ENCODE data around the gene SEMA4A. TPM values are rescaled to one million over a fixed set of nuclear protein-coding genes. Genes with fewer than 3 reads are reported as not detected.

Gene SEMA4A
- total and polyA plus RNA-seq, 8 donors = 2.6 to 7.0 (median 4.7) TPM

- FAIRE-seq = no peak
- Histone ChIP-seq H3K4me3 (no peak overlapping the region), H3K4me1 (peaks cover 64 to 91% (median 67%) of the 10 kb centered on the region in 3 donors), H3K9me3 (no peaks in the 10 kb centered on the region), H3K36me3 (peaks cover 0 to 8% (median under 1%) of the 10 kb centered on the region in 3 donors), H3K27ac (peak overlapping the region; percentile 65 to 97 (median 88)), H3K27me3 (no peaks in the 10 kb centered on the region)
- DNase-seq = peak; percentile 68 to 89 (median 80)
- ATAC-seq = peak in 3 of 4 donors; percentile 3 to 37 (median 22)
- TF ChIP-seq, protein P1, sequence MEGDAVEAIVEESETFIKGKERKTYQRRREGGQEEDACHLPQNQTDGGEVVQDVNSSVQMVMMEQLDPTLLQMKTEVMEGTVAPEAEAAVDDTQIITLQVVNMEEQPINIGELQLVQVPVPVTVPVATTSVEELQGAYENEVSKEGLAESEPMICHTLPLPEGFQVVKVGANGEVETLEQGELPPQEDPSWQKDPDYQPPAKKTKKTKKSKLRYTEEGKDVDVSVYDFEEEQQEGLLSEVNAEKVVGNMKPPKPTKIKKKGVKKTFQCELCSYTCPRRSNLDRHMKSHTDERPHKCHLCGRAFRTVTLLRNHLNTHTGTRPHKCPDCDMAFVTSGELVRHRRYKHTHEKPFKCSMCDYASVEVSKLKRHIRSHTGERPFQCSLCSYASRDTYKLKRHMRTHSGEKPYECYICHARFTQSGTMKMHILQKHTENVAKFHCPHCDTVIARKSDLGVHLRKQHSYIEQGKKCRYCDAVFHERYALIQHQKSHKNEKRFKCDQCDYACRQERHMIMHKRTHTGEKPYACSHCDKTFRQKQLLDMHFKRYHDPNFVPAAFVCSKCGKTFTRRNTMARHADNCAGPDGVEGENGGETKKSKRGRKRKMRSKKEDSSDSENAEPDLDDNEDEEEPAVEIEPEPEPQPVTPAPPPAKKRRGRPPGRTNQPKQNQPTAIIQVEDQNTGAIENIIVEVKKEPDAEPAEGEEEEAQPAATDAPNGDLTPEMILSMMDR (IDR thresholded peaks at IDR 0.05) = peak in 1 of 4 donors; percentile 8
- 44 to 60% methylated on average over 11 of the region's 11 CpGs for WGBS, 2 donors
- intact Hi-C loops (cut with DNase I) = no loop called here
Observed at GRCh38 chr1:156126043-156126629, 27.2 kb upstream of the SEMA4A start.

GRCh38 chr1:156126630-156127534, 26.5 kb upstream of the SEMA4A start:
- H3K27ac ChIP-seq = peak overlapping the region; percentile 65 to 97 (median 88)
- H3K36me3 ChIP-seq = peaks cover 4 to 15% (median 8%) of the 10 kb centered on the region in 3 donors
- DNase-seq = peak in 2 of 6 donors; percentile 62 to 79
- H3K4me1 ChIP-seq = peaks cover 56 to 83% (median 62%) of the 10 kb centered on the region in 3 donors
- 75 to 83% methylated on average over 15 of the region's 15 CpGs for WGBS, 2 donors
- H3K4me3 ChIP-seq = no peak overlapping the region
- H3K9me3 ChIP-seq = no peaks in the 10 kb centered on the region
- peak in 1 of 4 donors; percentile 1 for ATAC-seq
- TF ChIP-seq, protein P1 (IDR thresholded peaks at IDR 0.05) = no peak
- FAIRE-seq = no peak
- no peaks in the 10 kb centered on the region for H3K27me3 ChIP-seq
- intact Hi-C loops (cut with DNase I) = no loop called here

GRCh38 chr1:156128308-156128653, 25.1 kb upstream of the SEMA4A start:
- H3K4me3 ChIP-seq = no peak overlapping the region
- DNase-seq (no peak), ATAC-seq (no peak), FAIRE-seq (no peak)
- H3K27ac ChIP-seq = peak overlapping the region; percentile 64 to 92 (median 78)
- TF ChIP-seq, protein P1 (IDR thresholded peaks at IDR 0.05) = no peak
- intact Hi-C loops (cut with DNase I) = no loop called here
- no peaks in the 10 kb centered on the region for H3K9me3 ChIP-seq
- WGBS, 2 donors = 54 to 60% methylated on average over 2 of the region's 2 CpGs
- no peaks in the 10 kb centered on the region for H3K27me3 ChIP-seq
- H3K4me1 ChIP-seq = peaks cover 46 to 69% (median 48%) of the 10 kb centered on the region in 3 donors
- H3K36me3 ChIP-seq = peaks cover 4 to 26% (median 13%) of the 10 kb centered on the region in 3 donors

GRCh38 chr1:156128654-156129597, 24.5 kb upstream of the SEMA4A start:
- 19 to 25% methylated on average over 8 of the region's 8 CpGs for WGBS, 2 donors
- Histone ChIP-seq H3K36me3 (peaks cover 4 to 30% (median 13%) of the 10 kb centered on the region in 3 donors), H3K27me3 (no peaks in the 10 kb centered on the region), H3K27ac (peak overlapping the region; percentile 64 to 92 (median 78)), H3K9me3 (no peaks in the 10 kb centered on the region), H3K4me1 (peaks cover 40 to 63% (median 42%) of the 10 kb centered on the region in 3 donors), H3K4me3 (no peak overlapping the region)
- intact Hi-C loops (cut with DNase I) = no loop called here
- FAIRE-seq (no peak), DNase-seq (no peak), ATAC-seq (peak in 1 of 4 donors; percentile 15)
- TF ChIP-seq, protein P1 (IDR thresholded peaks at IDR 0.05) = no peak
